HepG2 (cell line): ENCODE results near the gene CDC40. TPM values are rescaled to one million over a fixed set of nuclear protein-coding genes. Genes with fewer than 3 reads are reported as not detected.
A peak's percentile ranks its signal among the peaks of the same experiment; 100 is the strongest.

Source experiments
- CBX2 ChIP-seq, 2 experiments: fragments of 200-600 bp in 1 of 2; sonication (generic); formaldehyde crosslinking in 1 of 2; IDR thresholded peaks; 2 replicates each; pipeline versions ENCODE4 v1.7.0 to v1.8.1; 2018 to 2022; ENCODE audit warnings: low read depth in 2 of 2, low read length in 1 of 2, mild to moderate bottlenecking in 1 of 2, missing genetic modification reagents in 1 of 2
- HOXA5 ChIP-seq: sonication (generic); formaldehyde crosslinking; IDR thresholded peaks from 2 replicates; pipeline ENCODE4 v1.4.0; 2020; ENCODE audit warnings: missing genetic modification reagents
- KDM6A ChIP-seq: IDR thresholded peaks from 2 replicates; pipeline ENCODE4 v1.6.1; 2016; ENCODE audit warnings: low read depth
- POLR2A ChIP-seq, 2 experiments: IDR thresholded peaks; 2 replicates each; pipeline ENCODE4 v1.6.1; 2011; ENCODE audit warnings: low read depth in 2 of 2, low read length in 2 of 2, mild to moderate bottlenecking in 1 of 2, moderate library complexity in 1 of 2; ENCODE audit not compliant: insufficient read depth in 1 of 2
- ZNF234 ChIP-seq: sonication (generic); formaldehyde crosslinking; conservative IDR thresholded peaks from 2 replicates; pipeline ENCODE4 v1.5.1; 2020; ENCODE audit warnings: mild to moderate bottlenecking, missing genetic modification reagents
- ZNF335 ChIP-seq: sonication (generic); formaldehyde crosslinking; IDR thresholded peaks from 2 replicates; pipeline ENCODE4 v1.4.0; 2020; ENCODE audit warnings: missing genetic modification reagents
- ZNF674 ChIP-seq: sonication (generic); formaldehyde crosslinking; IDR thresholded peaks from 2 replicates; pipeline ENCODE4 v1.5.0; 2020; ENCODE audit warnings: low read depth, mild to moderate bottlenecking, missing genetic modification reagents
- ZNF841 ChIP-seq: sonication (generic); formaldehyde crosslinking; IDR thresholded peaks from 2 replicates; pipeline ENCODE4 v1.8.1; 2023; ENCODE audit warnings: missing genetic modification reagents, borderline replicate concordance
- polyA plus RNA-seq, 8 experiments: library from polyadenylated mRNA; depleted of rRNA in 3 of 8; stranded (reverse) in 7 of 8; unstranded in 1 of 8; fragments of >200 nt; fragmentation: Illumina TruSeq in 4 of 8; extraction: Trizol in 4 of 8; gene quantifications; 2 replicates each; pipeline versions ENCODE4 v1.2.1 to v1.2.3, GENCODE V29; 2011 to 2016; ENCODE audit warnings: low read depth in 4 of 8, missing spikeins in 1 of 8, mixed read lengths in 1 of 8; ENCODE audit not compliant: insufficient read depth in 1 of 8
- total RNA-seq, 5 experiments: library from RNA; depleted of rRNA; stranded (reverse); fragments of >200 nt; fragmentation: Illumina TruSeq; extraction: Trizol; gene quantifications; 2 replicates each; pipeline ENCODE4 v1.2.3, GENCODE V29; 2016; ENCODE audit warnings: low read depth in 1 of 5
- TF ChIP-seq, protein P1 (sequence below), 2 experiments: sonication (generic) in 1 of 2; formaldehyde crosslinking in 1 of 2; IDR thresholded peaks; 2 replicates each; pipeline versions ENCODE4 v1.6.1 to v1.9.0; 2014 to 2022; ENCODE audit warnings: antibody characterized with exemption in 1 of 2, borderline replicate concordance in 1 of 2, inconsistent platforms in 1 of 2, low read depth in 1 of 2, missing genetic modification reagents in 1 of 2
- TF ChIP-seq, protein P2 (sequence below): sonication (generic); formaldehyde crosslinking; IDR thresholded peaks from 2 replicates; pipeline ENCODE4 v1.5.1; 2020; ENCODE audit warnings: mild to moderate bottlenecking, missing genetic modification reagents, moderate library complexity
- TF ChIP-seq, protein P3 (sequence below): fragments of 450-650 bp; IDR thresholded peaks from 2 replicates; pipeline ENCODE4 v1.6.1; 2016
- TF ChIP-seq, protein P4 (sequence below): sonication (generic); formaldehyde crosslinking; IDR thresholded peaks from 2 replicates; pipeline ENCODE4 v1.5.0; 2020; ENCODE audit warnings: missing genetic modification reagents
- TF ChIP-seq, protein P5 (sequence below): IDR thresholded peaks from 2 replicates; pipeline ENCODE4 v1.6.1; 2016; ENCODE audit warnings: low read depth, control low read depth

The CDC40 gene
- total and polyA plus RNA-seq, 2 of the 13 experiments (the other 11 are each of a cell fraction or from before 2014, with no cell fraction given): 11.4 to 21.5 TPM

DNA sequence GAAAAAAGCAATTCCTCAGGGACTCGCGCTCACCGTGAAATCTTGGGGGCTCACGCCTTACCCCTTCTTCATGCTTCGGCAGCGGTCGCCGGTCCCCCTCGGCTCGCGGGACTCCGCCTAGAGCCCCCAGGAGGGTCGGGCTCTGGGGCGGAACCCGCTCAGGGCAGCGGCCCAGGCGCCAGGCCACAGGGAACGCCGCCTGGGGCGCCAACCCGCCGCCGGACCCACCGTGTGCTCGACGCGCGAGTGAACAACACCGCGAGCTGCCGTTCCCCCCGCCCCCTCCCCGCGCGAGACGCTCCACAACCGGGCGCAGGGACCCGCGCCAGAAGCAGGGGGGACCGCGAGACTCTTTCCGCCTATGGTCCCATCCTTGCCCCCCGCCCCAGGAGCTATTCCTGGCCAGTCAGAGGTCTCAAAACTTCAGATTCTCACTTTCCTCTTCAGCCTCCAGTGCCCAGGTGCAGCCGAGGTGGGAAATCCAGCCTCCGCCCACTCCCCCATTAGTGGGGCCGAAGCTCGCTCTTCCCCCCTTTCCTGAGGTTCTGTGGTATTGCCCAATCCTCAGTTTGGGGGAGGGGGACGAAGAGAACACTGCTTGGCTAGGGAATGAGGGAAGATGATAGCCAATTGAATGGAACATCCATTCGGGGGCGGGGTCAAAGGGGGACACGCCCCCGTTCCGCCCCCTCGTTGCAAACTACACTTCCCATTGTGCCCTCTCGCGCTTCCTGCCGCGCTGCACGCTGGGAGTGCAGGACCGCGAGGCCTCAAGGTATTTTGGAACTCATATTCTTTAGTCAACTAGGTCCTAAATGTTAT lies 610 bp upstream of the CDC40 start, which contains the start of gene WASF1 (continued):
- TF ChIP-seq, protein P1, sequence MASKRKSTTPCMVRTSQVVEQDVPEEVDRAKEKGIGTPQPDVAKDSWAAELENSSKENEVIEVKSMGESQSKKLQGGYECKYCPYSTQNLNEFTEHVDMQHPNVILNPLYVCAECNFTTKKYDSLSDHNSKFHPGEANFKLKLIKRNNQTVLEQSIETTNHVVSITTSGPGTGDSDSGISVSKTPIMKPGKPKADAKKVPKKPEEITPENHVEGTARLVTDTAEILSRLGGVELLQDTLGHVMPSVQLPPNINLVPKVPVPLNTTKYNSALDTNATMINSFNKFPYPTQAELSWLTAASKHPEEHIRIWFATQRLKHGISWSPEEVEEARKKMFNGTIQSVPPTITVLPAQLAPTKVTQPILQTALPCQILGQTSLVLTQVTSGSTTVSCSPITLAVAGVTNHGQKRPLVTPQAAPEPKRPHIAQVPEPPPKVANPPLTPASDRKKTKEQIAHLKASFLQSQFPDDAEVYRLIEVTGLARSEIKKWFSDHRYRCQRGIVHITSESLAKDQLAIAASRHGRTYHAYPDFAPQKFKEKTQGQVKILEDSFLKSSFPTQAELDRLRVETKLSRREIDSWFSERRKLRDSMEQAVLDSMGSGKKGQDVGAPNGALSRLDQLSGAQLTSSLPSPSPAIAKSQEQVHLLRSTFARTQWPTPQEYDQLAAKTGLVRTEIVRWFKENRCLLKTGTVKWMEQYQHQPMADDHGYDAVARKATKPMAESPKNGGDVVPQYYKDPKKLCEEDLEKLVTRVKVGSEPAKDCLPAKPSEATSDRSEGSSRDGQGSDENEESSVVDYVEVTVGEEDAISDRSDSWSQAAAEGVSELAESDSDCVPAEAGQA (IDR thresholded peaks at IDR 0.05; ENCODE audit: low read depth): peak; percentile 27; the same call in 1 of the 2 replicates
- TF ChIP-seq, protein P1 (CRISPR knock-in tag; IDR thresholded peaks at IDR 0.05; ENCODE audit: borderline replicate concordance): no peak
- TF ChIP-seq HOXA5 (peak; percentile 82), POLR2A (IDR thresholded peaks at IDR 0.05; ENCODE audit: insufficient read depth in 1 of 2, low read depth in 2 of 2, low read length in 2 of 2) (peak in 1 of 2 experiments; percentile 86; a peak in 2 of 4 replicates), ZNF335 (no peak), KDM6A (CRISPR knock-in tag) (0 out of 2 replicates have a peak, but pooled peaks have one; percentile 20), ZNF841 (CRISPR knock-in tag) (peak; percentile 8; the same call in 1 of the 2 replicates), ZNF234 (CRISPR knock-in tag) (peak; percentile 62; the same call in 1 of the 2 replicates), CBX2 (IDR thresholded peaks at IDR 0.05; ENCODE audit: low read depth, low read length) (no peak), CBX2 (CRISPR knock-in tag; IDR thresholded peaks at IDR 0.05; ENCODE audit: low read depth) (no peak), ZNF674 (CRISPR knock-in tag) (no peak)
- TF ChIP-seq, protein P2, sequence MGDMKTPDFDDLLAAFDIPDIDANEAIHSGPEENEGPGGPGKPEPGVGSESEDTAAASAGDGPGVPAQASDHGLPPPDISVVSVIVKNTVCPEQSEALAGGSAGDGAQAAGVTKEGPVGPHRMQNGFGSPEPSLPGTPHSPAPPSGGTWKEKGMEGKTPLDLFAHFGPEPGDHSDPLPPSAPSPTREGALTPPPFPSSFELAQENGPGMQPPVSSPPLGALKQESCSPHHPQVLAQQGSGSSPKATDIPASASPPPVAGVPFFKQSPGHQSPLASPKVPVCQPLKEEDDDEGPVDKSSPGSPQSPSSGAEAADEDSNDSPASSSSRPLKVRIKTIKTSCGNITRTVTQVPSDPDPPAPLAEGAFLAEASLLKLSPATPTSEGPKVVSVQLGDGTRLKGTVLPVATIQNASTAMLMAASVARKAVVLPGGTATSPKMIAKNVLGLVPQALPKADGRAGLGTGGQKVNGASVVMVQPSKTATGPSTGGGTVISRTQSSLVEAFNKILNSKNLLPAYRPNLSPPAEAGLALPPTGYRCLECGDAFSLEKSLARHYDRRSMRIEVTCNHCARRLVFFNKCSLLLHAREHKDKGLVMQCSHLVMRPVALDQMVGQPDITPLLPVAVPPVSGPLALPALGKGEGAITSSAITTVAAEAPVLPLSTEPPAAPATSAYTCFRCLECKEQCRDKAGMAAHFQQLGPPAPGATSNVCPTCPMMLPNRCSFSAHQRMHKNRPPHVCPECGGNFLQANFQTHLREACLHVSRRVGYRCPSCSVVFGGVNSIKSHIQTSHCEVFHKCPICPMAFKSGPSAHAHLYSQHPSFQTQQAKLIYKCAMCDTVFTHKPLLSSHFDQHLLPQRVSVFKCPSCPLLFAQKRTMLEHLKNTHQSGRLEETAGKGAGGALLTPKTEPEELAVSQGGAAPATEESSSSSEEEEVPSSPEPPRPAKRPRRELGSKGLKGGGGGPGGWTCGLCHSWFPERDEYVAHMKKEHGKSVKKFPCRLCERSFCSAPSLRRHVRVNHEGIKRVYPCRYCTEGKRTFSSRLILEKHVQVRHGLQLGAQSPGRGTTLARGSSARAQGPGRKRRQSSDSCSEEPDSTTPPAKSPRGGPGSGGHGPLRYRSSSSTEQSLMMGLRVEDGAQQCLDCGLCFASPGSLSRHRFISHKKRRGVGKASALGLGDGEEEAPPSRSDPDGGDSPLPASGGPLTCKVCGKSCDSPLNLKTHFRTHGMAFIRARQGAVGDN (CRISPR knock-in tag): peak; percentile 81
- TF ChIP-seq, protein P3, sequence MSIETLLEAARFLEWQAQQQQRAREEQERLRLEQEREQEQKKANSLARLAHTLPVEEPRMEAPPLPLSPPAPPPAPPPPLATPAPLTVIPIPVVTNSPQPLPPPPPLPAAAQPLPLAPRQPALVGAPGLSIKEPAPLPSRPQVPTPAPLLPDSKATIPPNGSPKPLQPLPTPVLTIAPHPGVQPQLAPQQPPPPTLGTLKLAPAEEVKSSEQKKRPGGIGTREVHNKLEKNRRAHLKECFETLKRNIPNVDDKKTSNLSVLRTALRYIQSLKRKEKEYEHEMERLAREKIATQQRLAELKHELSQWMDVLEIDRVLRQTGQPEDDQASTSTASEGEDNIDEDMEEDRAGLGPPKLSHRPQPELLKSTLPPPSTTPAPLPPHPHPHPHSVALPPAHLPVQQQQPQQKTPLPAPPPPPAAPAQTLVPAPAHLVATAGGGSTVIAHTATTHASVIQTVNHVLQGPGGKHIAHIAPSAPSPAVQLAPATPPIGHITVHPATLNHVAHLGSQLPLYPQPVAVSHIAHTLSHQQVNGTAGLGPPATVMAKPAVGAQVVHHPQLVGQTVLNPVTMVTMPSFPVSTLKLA: peak; percentile 73
- TF ChIP-seq, protein P4, sequence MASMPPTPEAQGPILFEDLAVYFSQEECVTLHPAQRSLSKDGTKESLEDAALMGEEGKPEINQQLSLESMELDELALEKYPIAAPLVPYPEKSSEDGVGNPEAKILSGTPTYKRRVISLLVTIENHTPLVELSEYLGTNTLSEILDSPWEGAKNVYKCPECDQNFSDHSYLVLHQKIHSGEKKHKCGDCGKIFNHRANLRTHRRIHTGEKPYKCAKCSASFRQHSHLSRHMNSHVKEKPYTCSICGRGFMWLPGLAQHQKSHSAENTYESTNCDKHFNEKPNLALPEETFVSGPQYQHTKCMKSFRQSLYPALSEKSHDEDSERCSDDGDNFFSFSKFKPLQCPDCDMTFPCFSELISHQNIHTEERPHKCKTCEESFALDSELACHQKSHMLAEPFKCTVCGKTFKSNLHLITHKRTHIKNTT (CRISPR knock-in tag): no peak
- TF ChIP-seq, protein P5, sequence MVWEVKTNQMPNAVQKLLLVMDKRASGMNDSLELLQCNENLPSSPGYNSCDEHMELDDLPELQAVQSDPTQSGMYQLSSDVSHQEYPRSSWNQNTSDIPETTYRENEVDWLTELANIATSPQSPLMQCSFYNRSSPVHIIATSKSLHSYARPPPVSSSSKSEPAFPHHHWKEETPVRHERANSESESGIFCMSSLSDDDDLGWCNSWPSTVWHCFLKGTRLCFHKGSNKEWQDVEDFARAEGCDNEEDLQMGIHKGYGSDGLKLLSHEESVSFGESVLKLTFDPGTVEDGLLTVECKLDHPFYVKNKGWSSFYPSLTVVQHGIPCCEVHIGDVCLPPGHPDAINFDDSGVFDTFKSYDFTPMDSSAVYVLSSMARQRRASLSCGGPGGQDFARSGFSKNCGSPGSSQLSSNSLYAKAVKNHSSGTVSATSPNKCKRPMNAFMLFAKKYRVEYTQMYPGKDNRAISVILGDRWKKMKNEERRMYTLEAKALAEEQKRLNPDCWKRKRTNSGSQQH: no peak
